Activated naive CD8-positive, alpha-beta T cell treated with anti-CD3 and anti-CD28 coated beads, Interleukin-2, amount 10 ng/mL, durations not matched to agents 7 days and 5 days (primary cell): ENCODE measurements around the gene ASB4. TPM values are rescaled to one million over a fixed set of nuclear protein-coding genes. Genes with fewer than 3 reads are reported as not detected.
"Not testable (repeated sequence)": the region's sequence is repeated elsewhere in the genome, so short reads cannot be mapped to it uniquely, and the experiment has no call there.

Experiments
- ATAC-seq: fragments of 150-1000 bp; cut with Tn5 transposase; one replicate; pipeline ENCODE4 v1.10.0; 2021; ENCODE audit warnings: low read depth, moderate library complexity
- POLR2A ChIA-PET: fragments of 350-600 bp; sonication (Branson Sonifier 250); formaldehyde crosslinking; loops from one replicate; lab custom pipeline; 2021; ENCODE audit warnings: antibody characterized with exemption; lab: Charles Lee
- DNase-seq: peaks from one replicate; pipeline ENCODE4 v3.0.0; 2021
- H3K27ac Mint-ChIP-seq: one replicate; pipeline ENCODE4 v1.8.0; 2022; ENCODE audit warnings: mild to moderate bottlenecking, mixed read lengths
- H3K27me3 Mint-ChIP-seq: one replicate; pipeline ENCODE4 v1.8.0; 2022; ENCODE audit warnings: mild to moderate bottlenecking, moderate library complexity, mixed read lengths
- H3K36me3 Mint-ChIP-seq: one replicate; pipeline ENCODE4 v1.8.0; 2021; ENCODE audit warnings: mild to moderate bottlenecking, mixed read lengths
- H3K4me1 Mint-ChIP-seq: one replicate; pipeline ENCODE4 v1.8.0; 2021; ENCODE audit warnings: mixed read lengths
- H3K4me3 Mint-ChIP-seq: one replicate; pipeline ENCODE4 v1.8.0; 2022; ENCODE audit warnings: mild to moderate bottlenecking, moderate library complexity, mixed read lengths
- H3K9me3 Mint-ChIP-seq: one replicate; pipeline ENCODE4 v1.8.0; 2021; ENCODE audit warnings: mixed read lengths
- total RNA-seq, 2 experiments: library from RNA; stranded (reverse); gene quantifications; one replicate each; pipeline ENCODE4 v1.2.3, GENCODE V29; 2021

ASB4 gene
- not detected for total RNA-seq

GRCh38 chr7:95485391-95486123 is at the start of gene ASB4:
Gene ASB4, plus strand, starts transcription at chr7:95485943. Its CDS starts 29 bp downstream, at chr7:95485972.
- ATAC-seq (no peak), DNase-seq (no peak)
- H3K4me1 Mint-ChIP-seq = no peaks in the 10 kb centered on the region
- H3K36me3 Mint-ChIP-seq = no peaks in the 10 kb centered on the region
- H3K4me3 Mint-ChIP-seq = no peak within 1 kb of the TSS
- POLR2A ChIA-PET = no interaction called here
- H3K9me3 Mint-ChIP-seq = no peaks in the 10 kb centered on the region
- H3K27me3 Mint-ChIP-seq = peaks cover 11% of the 10 kb centered on the region
- H3K27ac Mint-ChIP-seq = no peak within 1 kb of the TSS

GRCh38 chr7:95436407-95436806 is 49.3 kb upstream of the ASB4 start:
- ATAC-seq (no peak), DNase-seq (no peak)
- peaks cover 5% of the 10 kb centered on the region for H3K4me1 Mint-ChIP-seq
- no peaks in the 10 kb centered on the region for H3K9me3 Mint-ChIP-seq
- POLR2A ChIA-PET = no interaction called here
- H3K27ac Mint-ChIP-seq = no peak overlapping the region
- no peaks in the 10 kb centered on the region for H3K36me3 Mint-ChIP-seq
- peaks cover 7% of the 10 kb centered on the region for H3K27me3 Mint-ChIP-seq
- H3K4me3 Mint-ChIP-seq = no peak overlapping the region

- Mint-ChIP-seq H3K27ac (no peak overlapping the region), H3K4me3 (no peak overlapping the region)
- POLR2A ChIA-PET = no interaction called here
Observed at GRCh38 chr7:95440394-95441038, 45.2 kb upstream of the ASB4 start.

GRCh38 chr7:95441042-95441823 is 44.5 kb upstream of the ASB4 start:
- no peak for ATAC-seq
- H3K27ac Mint-ChIP-seq = no peak overlapping the region
- H3K4me1 Mint-ChIP-seq = no peaks in the 10 kb centered on the region
- POLR2A ChIA-PET = no interaction called here
- peaks cover 5% of the 10 kb centered on the region for H3K27me3 Mint-ChIP-seq
- H3K9me3 Mint-ChIP-seq = no peaks in the 10 kb centered on the region
- H3K36me3 Mint-ChIP-seq = no peaks in the 10 kb centered on the region
- no peak for DNase-seq
- H3K4me3 Mint-ChIP-seq = no peak overlapping the region

More at GRCh38 chr7:95440394-95441038, 45.2 kb upstream of the ASB4 start:
- no peaks in the 10 kb centered on the region for H3K9me3 Mint-ChIP-seq
- ATAC-seq = no peak
- H3K4me1 Mint-ChIP-seq = peaks cover under 1% of the 10 kb centered on the region
- peaks cover 5% of the 10 kb centered on the region for H3K27me3 Mint-ChIP-seq
- H3K36me3 Mint-ChIP-seq = no peaks in the 10 kb centered on the region
- DNase-seq = no peak

DNA sequence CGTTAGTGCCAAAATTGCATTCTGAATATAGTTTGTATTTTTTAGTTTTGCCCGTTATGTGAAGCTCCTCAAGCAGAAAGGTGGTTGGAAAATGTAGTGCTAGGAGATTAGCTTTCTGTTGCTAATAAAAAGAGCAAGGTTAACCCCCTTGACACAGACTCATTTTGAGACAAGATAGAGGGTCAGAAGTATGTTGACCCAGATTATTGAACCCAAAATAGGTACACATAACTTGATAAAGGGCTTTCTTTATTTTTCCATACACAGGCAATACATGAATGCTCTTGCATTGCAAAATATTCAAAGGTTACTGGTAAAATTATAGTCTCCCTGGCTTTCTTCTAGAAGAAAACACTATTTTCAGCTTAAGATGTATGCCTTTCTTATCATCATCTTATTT is 40.9 kb upstream of the ASB4 start:
- POLR2A ChIA-PET = no interaction called here
- H3K9me3 Mint-ChIP-seq = no peaks in the 10 kb centered on the region
- ATAC-seq (no peak), DNase-seq (no peak)
- H3K36me3 Mint-ChIP-seq = no peaks in the 10 kb centered on the region
- H3K27ac Mint-ChIP-seq = no peak overlapping the region
- H3K4me1 Mint-ChIP-seq = no peaks in the 10 kb centered on the region
- no peak overlapping the region for H3K4me3 Mint-ChIP-seq
- H3K27me3 Mint-ChIP-seq = peaks cover 3% of the 10 kb centered on the region

DNA sequence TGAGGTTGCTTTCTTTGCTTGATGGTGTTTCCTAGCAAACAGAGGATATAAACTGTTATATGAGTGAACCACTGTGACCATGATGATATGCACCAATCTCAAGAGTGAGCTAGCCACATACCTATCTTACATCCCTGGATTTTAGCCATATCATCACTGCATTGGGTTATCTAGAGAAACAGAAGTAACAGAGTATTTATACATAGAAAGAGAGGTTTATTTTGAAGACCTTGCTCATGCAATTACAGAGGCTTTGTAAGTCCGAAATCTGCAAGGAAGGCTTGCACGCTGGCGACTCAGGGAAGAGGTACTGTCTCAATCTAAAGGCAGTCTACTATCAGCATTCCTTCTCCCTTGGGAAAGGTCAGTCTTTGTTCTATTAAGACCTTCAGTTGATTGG is 39.1 kb upstream of the ASB4 start:
- ATAC-seq (no peak), DNase-seq (no peak)
- no peak overlapping the region for H3K27ac Mint-ChIP-seq
- H3K27me3 Mint-ChIP-seq = no peaks in the 10 kb centered on the region
- no peaks in the 10 kb centered on the region for H3K4me1 Mint-ChIP-seq
- POLR2A ChIA-PET = interaction anchor here (0.6 kb wide), 1 partner anchor 17 kb away, joined by 3 read pairs; no protein-coding TSS in a partner anchor
- no peaks in the 10 kb centered on the region for H3K36me3 Mint-ChIP-seq
- H3K4me3 Mint-ChIP-seq = no peak overlapping the region
- H3K9me3 Mint-ChIP-seq = no peaks in the 10 kb centered on the region

GRCh38 chr7:95454438-95455045 is 31.2 kb upstream of the ASB4 start:
- H3K36me3 Mint-ChIP-seq = no peaks in the 10 kb centered on the region
- H3K4me1 Mint-ChIP-seq = no peaks in the 10 kb centered on the region
- POLR2A ChIA-PET = no interaction called here
- no peak for DNase-seq
- no peak overlapping the region for H3K4me3 Mint-ChIP-seq
- no peak overlapping the region for H3K27ac Mint-ChIP-seq
- peaks cover 5% of the 10 kb centered on the region for H3K9me3 Mint-ChIP-seq
- peaks cover 3% of the 10 kb centered on the region for H3K27me3 Mint-ChIP-seq
- no peak for ATAC-seq

DNA sequence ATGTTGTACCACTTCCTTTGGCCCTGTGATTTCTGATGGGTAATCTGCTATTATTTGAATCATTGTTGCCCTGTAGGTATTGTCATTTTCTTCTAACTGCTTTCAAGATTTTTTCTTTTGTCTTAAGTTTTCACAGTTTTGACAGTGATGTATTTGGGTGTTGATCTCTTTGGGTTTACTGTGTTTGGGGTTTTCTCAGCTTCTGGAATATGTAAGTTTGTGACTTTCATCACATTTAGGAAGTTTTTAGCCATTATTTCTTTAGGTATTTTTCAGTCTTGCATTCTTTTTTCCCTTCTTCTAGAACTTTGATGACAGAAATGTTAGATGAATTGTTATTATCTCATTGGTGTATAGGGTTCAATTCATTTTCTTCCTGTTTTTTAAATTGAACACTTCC is 27.8 kb upstream of the ASB4 start:
- H3K27me3 Mint-ChIP-seq = peaks cover 3% of the 10 kb centered on the region
- no peaks in the 10 kb centered on the region for H3K36me3 Mint-ChIP-seq
- DNase-seq (no peak), ATAC-seq (no peak)
- peaks cover 5% of the 10 kb centered on the region for H3K9me3 Mint-ChIP-seq
- no peaks in the 10 kb centered on the region for H3K4me1 Mint-ChIP-seq
- no peak overlapping the region for H3K4me3 Mint-ChIP-seq
- no peak overlapping the region for H3K27ac Mint-ChIP-seq
- POLR2A ChIA-PET = no interaction called here

DNA sequence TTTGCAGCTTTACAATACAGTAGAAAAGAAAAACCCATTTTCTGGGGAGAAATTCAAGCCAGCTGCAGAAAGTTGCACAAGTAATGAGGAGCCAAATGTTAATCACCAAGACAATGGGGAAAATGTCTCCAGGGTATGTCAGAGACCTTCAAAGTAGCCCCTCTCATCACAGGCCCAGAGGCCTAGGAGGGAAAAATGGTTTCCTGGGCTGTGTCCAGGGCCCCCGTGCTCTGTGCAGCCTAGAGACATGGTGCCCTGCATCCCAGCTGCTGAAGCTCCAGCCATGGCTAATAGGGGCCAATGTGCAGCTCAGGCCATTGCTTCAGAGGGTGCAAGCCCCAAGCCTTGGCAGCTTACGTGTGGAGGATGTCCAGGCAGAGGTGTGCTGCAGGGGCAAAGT is 25.1 kb upstream of the ASB4 start:
- H3K36me3 Mint-ChIP-seq, H3K4me3 Mint-ChIP-seq, H3K27me3 Mint-ChIP-seq, H3K4me1 Mint-ChIP-seq, POLR2A ChIA-PET, H3K27ac Mint-ChIP-seq, H3K9me3 Mint-ChIP-seq, DNase-seq, ATAC-seq: not testable (repeated sequence)

DNA sequence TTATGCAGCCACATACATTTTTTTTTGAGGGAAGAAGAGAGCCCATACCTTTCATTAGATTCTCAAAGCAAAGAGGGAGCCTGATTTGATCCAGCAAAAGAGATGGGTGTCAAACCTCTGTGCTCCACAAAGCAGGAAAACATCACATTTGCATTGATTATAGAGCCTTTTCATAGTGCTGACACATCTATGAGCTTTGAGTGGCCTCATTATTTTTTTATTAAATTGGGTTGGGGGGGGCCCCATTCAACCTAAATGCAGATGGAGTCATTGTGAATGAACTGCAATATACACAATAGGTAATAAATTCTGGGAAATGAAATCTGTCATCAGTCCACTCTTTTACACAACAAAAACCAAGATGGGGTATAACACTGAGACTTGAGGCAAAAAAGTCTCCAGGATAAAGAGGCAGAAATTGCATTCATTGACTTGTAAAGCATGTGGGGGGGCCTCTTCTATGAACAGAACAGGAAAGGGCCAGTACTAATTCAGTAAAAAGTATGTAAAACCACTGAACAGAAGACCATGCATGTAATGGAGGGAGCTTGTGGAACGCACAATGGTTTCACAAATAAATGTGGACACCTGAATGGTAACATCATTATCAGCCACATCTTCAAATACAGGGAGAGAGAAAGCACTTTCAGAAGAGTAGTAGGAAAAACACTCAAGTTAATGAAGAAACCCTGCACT is 17.7 kb upstream of the ASB4 start:
- peaks cover 9% of the 10 kb centered on the region for H3K4me1 Mint-ChIP-seq
- no peak overlapping the region for H3K27ac Mint-ChIP-seq
- POLR2A ChIA-PET = no interaction called here
- H3K36me3 Mint-ChIP-seq = no peaks in the 10 kb centered on the region
- no peak overlapping the region for H3K4me3 Mint-ChIP-seq
- DNase-seq (no peak), ATAC-seq (no peak)
- no peaks in the 10 kb centered on the region for H3K9me3 Mint-ChIP-seq
- H3K27me3 Mint-ChIP-seq = no peaks in the 10 kb centered on the region

DNA sequence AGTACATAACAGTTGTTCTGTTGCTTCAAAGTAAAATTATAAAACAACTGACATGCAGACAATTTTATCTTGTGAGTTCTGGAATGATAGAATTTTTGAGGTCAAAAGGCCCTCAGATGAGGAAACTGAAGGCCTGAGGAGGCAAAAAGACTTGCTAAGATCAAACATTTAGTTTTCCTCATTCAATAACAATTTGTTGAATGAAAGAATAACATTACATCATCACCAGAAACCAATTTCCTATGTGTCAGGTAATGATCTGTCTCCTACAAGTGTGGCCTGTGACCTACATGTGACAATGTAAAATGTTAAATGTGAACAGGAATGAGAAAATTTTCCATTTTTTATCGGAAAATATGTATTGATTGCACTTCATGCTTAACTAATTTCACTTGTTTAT is 16.6 kb upstream of the ASB4 start:
- no peaks in the 10 kb centered on the region for H3K9me3 Mint-ChIP-seq
- no peaks in the 10 kb centered on the region for H3K27me3 Mint-ChIP-seq
- ATAC-seq (no peak), DNase-seq (no peak)
- H3K4me3 Mint-ChIP-seq = no peak overlapping the region
- H3K27ac Mint-ChIP-seq = no peak overlapping the region
- no peaks in the 10 kb centered on the region for H3K36me3 Mint-ChIP-seq
- POLR2A ChIA-PET = no interaction called here
- H3K4me1 Mint-ChIP-seq = peaks cover 9% of the 10 kb centered on the region

DNA sequence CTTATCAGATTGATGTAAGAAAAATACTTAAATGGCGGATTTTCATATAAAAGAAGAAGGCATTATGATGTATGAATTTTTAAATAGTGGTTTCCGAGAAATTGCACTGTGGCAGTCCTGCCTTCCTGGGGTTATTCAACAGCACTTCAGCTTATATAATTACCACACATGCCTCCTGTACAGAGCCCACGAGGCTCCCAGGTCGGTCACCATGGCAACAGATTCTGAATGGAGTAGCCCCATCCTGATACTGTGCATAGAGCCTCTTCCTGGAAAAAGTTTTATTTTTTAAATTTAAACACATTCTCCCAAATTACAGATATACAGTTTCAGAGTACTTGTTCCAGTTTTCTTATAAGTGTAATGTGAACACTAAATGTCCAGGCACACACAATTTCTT is 15.9 kb upstream of the ASB4 start:
- H3K36me3 Mint-ChIP-seq = no peaks in the 10 kb centered on the region
- peaks cover 9% of the 10 kb centered on the region for H3K4me1 Mint-ChIP-seq
- POLR2A ChIA-PET = no interaction called here
- H3K4me3 Mint-ChIP-seq = no peak overlapping the region
- H3K27me3 Mint-ChIP-seq = no peaks in the 10 kb centered on the region
- DNase-seq = no peak
- H3K27ac Mint-ChIP-seq = no peak overlapping the region
- no peaks in the 10 kb centered on the region for H3K9me3 Mint-ChIP-seq
- no peak for ATAC-seq

- peaks cover 9% of the 10 kb centered on the region for H3K4me1 Mint-ChIP-seq
- no peak for DNase-seq
- no peaks in the 10 kb centered on the region for H3K27me3 Mint-ChIP-seq
- H3K27ac Mint-ChIP-seq = no peak overlapping the region
- POLR2A ChIA-PET = no interaction called here
- no peaks in the 10 kb centered on the region for H3K36me3 Mint-ChIP-seq
- no peak for ATAC-seq
- no peak overlapping the region for H3K4me3 Mint-ChIP-seq
- no peaks in the 10 kb centered on the region for H3K9me3 Mint-ChIP-seq
Observed at GRCh38 chr7:95470452-95470851, 15.3 kb upstream of the ASB4 start.
